CD4-positive, CD25-positive, alpha-beta regulatory T cell (primary cell): ENCODE measurements around the gene SKIL. TPM values are rescaled to one million over a fixed set of nuclear protein-coding genes. Genes with fewer than 3 reads are reported as not detected.
A peak's percentile ranks its signal among the peaks of the same experiment; 100 is the strongest.

Experiments used
- ATAC-seq, 2 donors: fragments of 150-1000 bp; cut with Tn5 transposase; one replicate each; pipeline ENCODE4 v1.10.0; 2021; ENCODE audit warnings: low read depth in 2 of 2, moderate number of reproducible peaks in 2 of 2, moderate library complexity in 1 of 2
- DNase-seq, 3 donors: peaks; one replicate each; pipeline versions ENCODE4 v3.0.0 to v3.0.0-alpha.2; 2012 to 2022; ENCODE audit warnings: mixed read lengths in 1 of 3
- H3K27ac ChIP-seq: one replicate; pipeline ENCODE4 v1.7.0; 2013; ENCODE audit warnings: mild to moderate bottlenecking, low read length; ENCODE audit not compliant: insufficient read depth, poor library complexity, severe bottlenecking
- H3K27me3 ChIP-seq: one replicate; pipeline ENCODE4 v1.7.0; 2013; ENCODE audit warnings: low read length; ENCODE audit not compliant: control insufficient read depth, insufficient read depth
- H3K36me3 ChIP-seq: one replicate; pipeline ENCODE4 v1.7.0; 2013; ENCODE audit warnings: mild to moderate bottlenecking, low read length, moderate library complexity; ENCODE audit not compliant: control insufficient read depth, insufficient read depth
- H3K4me1 ChIP-seq: 2 replicates; pipeline ENCODE4 v1.7.0; 2013; ENCODE audit warnings: mild to moderate bottlenecking, low read length; ENCODE audit not compliant: insufficient read depth, control insufficient read depth, poor library complexity, severe bottlenecking
- H3K4me3 ChIP-seq: one replicate; pipeline ENCODE4 v1.7.0; 2013; ENCODE audit warnings: low read depth, mild to moderate bottlenecking, low read length, moderate library complexity
- H3K9me3 ChIP-seq, 2 experiments: 1 replicate in 1 of 2; 2 replicates in 1 of 2; pipeline ENCODE4 v1.7.0; 2013; ENCODE audit warnings: low read length in 2 of 2, mild to moderate bottlenecking in 1 of 2, moderate library complexity in 1 of 2; ENCODE audit not compliant: control insufficient read depth in 2 of 2
- H3K27ac Mint-ChIP-seq, 3 donors: one replicate each; pipeline ENCODE4 v1.8.0; 2020 to 2022; ENCODE audit warnings: mild to moderate bottlenecking in 3 of 3, mixed read lengths in 3 of 3, moderate library complexity in 2 of 3
- H3K27me3 Mint-ChIP-seq: one replicate; pipeline ENCODE4 v1.8.0; 2022; ENCODE audit warnings: mild to moderate bottlenecking, mixed read lengths
- H3K36me3 Mint-ChIP-seq: one replicate; pipeline ENCODE4 v1.8.0; 2020; ENCODE audit warnings: mixed read lengths
- H3K4me1 Mint-ChIP-seq, 4 donors: one replicate each; pipeline ENCODE4 v1.8.0; 2020 to 2022; ENCODE audit warnings: mixed read lengths in 4 of 4, mild to moderate bottlenecking in 1 of 4
- H3K4me3 Mint-ChIP-seq, 4 donors: one replicate each; pipeline ENCODE4 v1.8.0; 2020 to 2022; ENCODE audit warnings: mild to moderate bottlenecking in 4 of 4, mixed read lengths in 4 of 4, moderate library complexity in 3 of 4
- H3K9me3 Mint-ChIP-seq, 7 donors: one replicate each; pipeline ENCODE4 v1.8.0; 2020 to 2022; ENCODE audit warnings: mixed read lengths in 7 of 7, mild to moderate bottlenecking in 3 of 7, moderate library complexity in 2 of 7
- polyA plus RNA-seq, 4 donors: library from polyadenylated mRNA; unstranded; fragments of 300-500 nt; fragmentation: Illumina TruSeq; gene quantifications; one replicate each; pipeline ENCODE4 v1.2.3, GENCODE V29; 2021
- total RNA-seq: library from RNA; stranded (reverse); gene quantifications from one replicate; pipeline ENCODE4 v1.2.3, GENCODE V29; 2022

The SKIL gene
- total and polyA plus RNA-seq, 5 donors from 2014 or later: 2.0 to 50.4 (median 3.8) TPM

DNA sequence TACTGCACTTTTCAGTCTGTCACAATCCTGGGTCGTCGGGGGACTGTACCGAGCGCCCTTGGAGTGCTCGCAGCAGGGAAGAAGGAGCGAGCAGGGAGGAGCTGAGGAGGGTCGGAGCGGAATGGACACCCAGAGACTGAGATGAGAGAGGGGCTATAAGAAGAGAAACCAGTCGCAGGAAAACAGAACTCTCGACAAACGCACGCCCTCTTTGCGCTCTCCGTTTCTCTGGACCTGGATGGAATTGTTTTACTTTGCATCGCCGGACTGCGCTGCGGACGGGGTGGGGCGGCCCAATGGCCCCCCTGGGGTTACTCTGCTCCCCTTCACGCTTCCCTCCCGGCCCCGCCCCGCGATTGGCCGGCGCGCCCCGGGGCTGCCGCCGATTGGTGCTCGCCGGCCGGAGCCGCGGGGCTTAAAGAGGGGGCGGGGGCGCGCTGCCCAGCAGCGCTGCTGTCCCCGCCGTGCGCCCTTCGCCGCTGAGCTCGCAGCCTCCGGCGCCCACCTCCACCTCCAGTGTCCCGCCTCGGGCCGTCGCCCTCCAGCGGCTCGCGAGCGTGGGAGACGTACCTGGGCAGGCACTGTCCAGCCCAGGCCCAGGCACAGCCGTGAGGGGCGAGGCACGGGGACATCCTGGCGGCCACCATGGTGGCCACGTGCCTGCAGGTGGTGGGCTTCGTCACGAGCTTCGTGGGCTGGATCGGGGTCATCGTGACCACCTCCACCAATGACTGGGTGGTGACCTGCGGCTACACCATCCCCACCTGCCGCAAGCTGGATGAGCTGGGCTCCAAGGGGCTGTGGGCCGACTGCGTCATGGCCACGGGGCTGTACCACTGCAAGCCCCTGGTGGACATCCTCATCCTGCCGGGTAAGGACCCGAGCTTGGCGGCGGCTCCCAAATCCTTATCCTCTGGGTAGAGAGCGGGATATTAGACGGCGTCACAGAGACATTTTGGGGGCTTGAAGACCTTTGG is 61.2 kb downstream of the SKIL start, which contains the start of gene CLDN11:
Gene CLDN11, plus strand, starts transcription at position 447 of the 977 bp plus-strand sequence. Its CDS starts 199 bp downstream, at position 646.
- H3K4me3 Mint-ChIP-seq: peak within 1 kb of the TSS; percentile 59 to 87 (median 63)
- H3K36me3 Mint-ChIP-seq: no peaks in the 10 kb centered on the region
- DNase-seq: no peak
- H3K4me1 Mint-ChIP-seq: peaks cover 0 to 15% (median 9%) of the 10 kb centered on the region in 4 donors
- H3K9me3 ChIP-seq: no peaks in the 10 kb centered on the region
- no peaks in the 10 kb centered on the region for H3K9me3 Mint-ChIP-seq
- H3K36me3 ChIP-seq: no peaks in the 10 kb centered on the region
- no peak for ATAC-seq
- H3K27me3 ChIP-seq: peaks cover 21% of the 10 kb centered on the region
- peaks cover 15% of the 10 kb centered on the region for H3K4me1 ChIP-seq
- H3K27me3 Mint-ChIP-seq: peaks cover 42% of the 10 kb centered on the region
- H3K27ac Mint-ChIP-seq: no peak within 1 kb of the TSS
- H3K27ac ChIP-seq: no peak within 1 kb of the TSS
- no peak within 1 kb of the TSS for H3K4me3 ChIP-seq

DNA sequence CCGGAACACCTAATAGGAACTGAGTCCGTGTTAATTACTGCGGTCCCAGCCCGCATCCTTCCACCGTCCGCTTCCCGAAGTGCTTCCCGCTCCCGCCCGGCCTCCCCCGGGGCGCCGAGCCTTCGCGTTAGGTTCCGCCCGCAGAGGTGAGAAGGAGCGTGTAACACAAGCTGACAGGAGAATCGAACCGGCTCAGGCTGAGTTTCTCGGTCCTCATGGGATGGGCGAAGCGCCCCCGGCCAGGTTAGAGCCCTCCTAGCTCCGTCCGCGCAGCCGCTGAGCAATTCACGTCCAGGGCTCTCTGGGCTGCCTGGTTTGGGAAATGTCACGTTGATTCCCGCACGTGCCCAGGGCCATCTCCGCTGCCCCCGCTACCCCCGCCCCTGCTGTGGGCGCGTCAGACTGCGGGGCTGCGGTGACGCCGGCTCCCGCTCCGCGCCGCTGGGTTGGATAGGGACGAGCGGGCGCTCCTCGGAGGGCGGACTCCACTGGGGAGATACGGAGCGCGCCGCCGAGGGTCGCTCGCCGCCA is 62.1 kb downstream of the SKIL start:
- Mint-ChIP-seq H3K4me1 (peaks cover 0 to 15% (median 6%) of the 10 kb centered on the region in 4 donors), H3K27me3 (peaks cover 42% of the 10 kb centered on the region), H3K27ac (no peak overlapping the region), H3K36me3 (no peaks in the 10 kb centered on the region), H3K9me3 (no peaks in the 10 kb centered on the region), H3K4me3 (peak overlapping the region in 2 of 4 donors; percentile 33 to 61)
- Histone ChIP-seq H3K27ac (no peak overlapping the region), H3K4me3 (no peak overlapping the region), H3K9me3 (no peaks in the 10 kb centered on the region), H3K27me3 (peaks cover 21% of the 10 kb centered on the region), H3K36me3 (no peaks in the 10 kb centered on the region), H3K4me1 (peaks cover 15% of the 10 kb centered on the region)
- ATAC-seq (no peak), DNase-seq (no peak)

DNA sequence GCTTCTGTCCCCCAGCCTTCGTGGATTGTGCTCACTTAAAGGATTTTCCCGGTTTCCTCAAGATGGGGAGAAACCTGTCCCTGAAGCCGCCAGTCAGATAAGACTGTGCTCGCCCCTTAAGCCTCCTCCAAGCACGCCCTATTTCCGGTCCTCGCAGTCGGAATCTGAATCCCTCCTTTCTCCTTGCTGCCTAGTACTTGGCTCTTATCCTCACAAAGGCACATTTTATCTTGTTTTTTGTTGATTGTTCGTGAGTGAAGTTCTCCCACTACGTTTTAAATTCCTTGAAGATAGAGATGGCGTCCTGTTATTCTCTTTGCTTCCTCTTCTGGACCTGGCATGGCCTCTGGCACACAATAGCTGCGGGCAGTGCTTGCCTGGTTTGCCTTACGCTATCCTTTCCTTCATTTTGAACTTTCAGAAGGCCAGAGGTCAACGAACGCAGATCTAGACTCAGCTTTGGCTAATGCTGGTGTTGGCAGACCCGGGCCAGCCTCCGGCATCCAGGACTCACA is 62.8 kb downstream of the SKIL start:
- H3K9me3 ChIP-seq: no peaks in the 10 kb centered on the region
- DNase-seq (no peak), ATAC-seq (no peak)
- no peaks in the 10 kb centered on the region for H3K36me3 ChIP-seq
- Mint-ChIP-seq H3K27me3 (peaks cover 42% of the 10 kb centered on the region), H3K9me3 (no peaks in the 10 kb centered on the region), H3K4me1 (peaks cover 0 to 15% (median 6%) of the 10 kb centered on the region in 4 donors), H3K27ac (no peak overlapping the region), H3K4me3 (peak overlapping the region in 2 of 4 donors; percentile 15 to 26), H3K36me3 (no peaks in the 10 kb centered on the region)
- H3K27me3 ChIP-seq: peaks cover 21% of the 10 kb centered on the region
- no peak overlapping the region for H3K27ac ChIP-seq
- H3K4me1 ChIP-seq: peaks cover 15% of the 10 kb centered on the region
- H3K4me3 ChIP-seq: no peak overlapping the region

DNA sequence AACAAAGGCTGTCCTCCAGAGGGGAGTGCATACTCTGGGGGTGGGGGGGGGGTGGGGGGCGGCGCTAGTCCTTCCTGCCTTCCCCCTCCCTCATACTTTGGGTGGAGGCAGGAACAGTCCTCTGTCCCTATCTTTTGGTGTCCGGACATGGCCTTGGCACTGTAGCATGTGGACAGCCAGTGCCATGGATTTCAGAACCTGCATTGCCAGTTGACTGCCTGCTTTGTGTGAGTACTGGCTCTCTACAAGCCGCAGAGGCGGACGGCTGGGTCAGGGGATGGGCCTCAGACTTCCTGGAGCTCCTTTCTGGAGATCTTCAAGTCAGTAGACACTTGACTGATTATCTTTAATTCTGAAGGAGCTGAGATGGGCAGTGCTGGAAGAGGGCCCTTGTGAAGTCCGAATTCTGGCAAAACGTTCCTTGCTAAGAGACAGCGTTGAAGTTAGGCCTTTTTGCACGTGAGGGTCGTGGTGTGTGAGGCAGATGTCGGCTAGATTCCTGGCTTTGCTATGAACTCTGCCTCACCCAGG is 63.7 kb downstream of the SKIL start:
- Histone ChIP-seq H3K4me3 (no peak overlapping the region), H3K4me1 (peaks cover 15% of the 10 kb centered on the region), H3K36me3 (no peaks in the 10 kb centered on the region), H3K27ac (no peak overlapping the region), H3K27me3 (peaks cover 21% of the 10 kb centered on the region), H3K9me3 (no peaks in the 10 kb centered on the region)
- no peak overlapping the region for H3K27ac Mint-ChIP-seq
- DNase-seq: no peak
- H3K36me3 Mint-ChIP-seq: no peaks in the 10 kb centered on the region
- no peak for ATAC-seq
- H3K4me3 Mint-ChIP-seq: no peak overlapping the region
- H3K4me1 Mint-ChIP-seq: peaks cover 0 to 15% (median 6%) of the 10 kb centered on the region in 4 donors
- no peaks in the 10 kb centered on the region for H3K9me3 Mint-ChIP-seq
- H3K27me3 Mint-ChIP-seq: peaks cover 40% of the 10 kb centered on the region

DNA sequence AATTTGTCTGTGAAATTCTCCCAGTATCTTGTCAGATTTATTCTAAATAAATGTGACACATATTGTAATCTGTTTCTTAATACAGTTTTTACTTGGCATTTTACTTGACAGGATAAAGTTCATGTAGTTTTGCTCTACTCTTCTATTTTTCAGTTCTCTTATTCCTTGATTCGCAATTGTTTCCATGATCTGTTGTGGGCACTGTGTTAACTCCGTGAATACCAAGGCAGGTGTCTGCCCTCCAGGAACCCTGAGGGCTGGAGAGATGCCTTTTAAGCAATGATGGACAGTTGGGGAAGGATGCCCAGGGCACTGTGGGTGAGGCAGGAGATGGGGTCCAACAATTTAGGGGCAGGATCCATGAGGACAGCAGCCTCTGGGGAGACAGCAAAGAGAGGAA is 64.2 kb downstream of the SKIL start:
- no peak for ATAC-seq
- no peak for DNase-seq
- Histone ChIP-seq H3K9me3 (no peaks in the 10 kb centered on the region), H3K36me3 (no peaks in the 10 kb centered on the region), H3K4me3 (no peak overlapping the region), H3K27ac (no peak overlapping the region), H3K4me1 (peaks cover 15% of the 10 kb centered on the region), H3K27me3 (peaks cover 21% of the 10 kb centered on the region)
- H3K27me3 Mint-ChIP-seq: peaks cover 34% of the 10 kb centered on the region
- H3K27ac Mint-ChIP-seq: no peak overlapping the region
- no peak overlapping the region for H3K4me3 Mint-ChIP-seq
- H3K36me3 Mint-ChIP-seq: no peaks in the 10 kb centered on the region
- peaks cover 0 to 15% (median 6%) of the 10 kb centered on the region in 4 donors for H3K4me1 Mint-ChIP-seq
- H3K9me3 Mint-ChIP-seq: no peaks in the 10 kb centered on the region

DNA sequence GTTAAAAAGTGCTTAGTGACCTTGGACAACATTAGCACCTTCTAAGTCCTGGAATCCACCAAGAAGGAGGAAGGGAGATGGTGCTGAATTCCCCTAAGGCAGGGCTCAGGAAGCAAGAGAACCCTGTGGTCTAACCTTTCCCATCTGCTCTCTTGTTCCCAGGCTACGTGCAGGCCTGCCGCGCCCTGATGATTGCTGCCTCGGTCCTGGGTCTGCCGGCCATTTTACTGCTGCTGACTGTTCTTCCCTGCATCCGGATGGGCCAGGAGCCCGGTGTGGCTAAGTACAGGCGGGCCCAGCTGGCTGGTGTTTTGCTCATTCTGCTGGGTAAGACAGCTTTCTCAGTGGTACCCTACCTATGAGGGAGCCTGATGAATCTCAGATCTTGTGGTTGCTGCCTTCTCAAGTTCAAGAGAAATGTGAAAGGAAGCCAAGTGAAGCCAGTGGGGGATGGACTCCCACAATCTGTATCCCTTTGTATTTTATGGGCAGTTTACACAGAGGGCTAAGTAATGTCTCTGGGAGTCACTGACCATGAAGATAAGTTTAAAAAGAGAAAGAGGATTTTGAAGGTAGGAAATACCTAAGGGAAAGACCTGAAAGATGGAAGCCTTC is 65.6 kb downstream of the SKIL start:
- peaks cover 0 to 12% (median 6%) of the 10 kb centered on the region in 4 donors for H3K4me1 Mint-ChIP-seq
- H3K27me3 ChIP-seq: peaks cover 11% of the 10 kb centered on the region
- H3K36me3 ChIP-seq: no peaks in the 10 kb centered on the region
- no peaks in the 10 kb centered on the region for H3K9me3 ChIP-seq
- no peak overlapping the region for H3K4me3 ChIP-seq
- H3K9me3 Mint-ChIP-seq: no peaks in the 10 kb centered on the region
- peaks cover 15% of the 10 kb centered on the region for H3K4me1 ChIP-seq
- no peak overlapping the region for H3K27ac Mint-ChIP-seq
- DNase-seq (no peak), ATAC-seq (no peak)
- H3K36me3 Mint-ChIP-seq: no peaks in the 10 kb centered on the region
- peaks cover 30% of the 10 kb centered on the region for H3K27me3 Mint-ChIP-seq
- H3K4me3 Mint-ChIP-seq: no peak overlapping the region
- H3K27ac ChIP-seq: no peak overlapping the region

DNA sequence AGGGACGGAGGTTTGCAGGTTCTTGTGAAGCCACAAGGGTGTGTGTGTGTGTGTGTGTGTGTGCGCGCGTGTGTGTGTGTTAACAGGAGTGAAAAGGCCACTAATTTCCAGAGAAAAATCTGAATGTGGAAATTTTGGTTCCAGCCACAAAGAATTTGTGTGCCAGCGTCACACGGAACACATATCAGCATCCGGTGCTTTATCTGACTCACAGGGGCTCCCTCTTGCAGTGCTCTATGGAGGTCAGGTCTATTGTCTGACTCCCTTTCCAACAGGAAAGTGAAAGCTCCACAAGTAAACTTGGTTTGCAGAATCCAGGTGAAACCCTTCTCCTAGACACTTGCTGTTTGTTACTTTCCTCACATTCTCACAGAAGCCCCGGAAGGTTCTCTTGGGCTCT is 67.4 kb downstream of the SKIL start:
- no peak overlapping the region for H3K27ac ChIP-seq
- ATAC-seq (no peak), DNase-seq (no peak)
- Mint-ChIP-seq H3K4me1 (peaks cover 0 to 11% (median 8%) of the 10 kb centered on the region in 4 donors), H3K27ac (no peak overlapping the region), H3K36me3 (no peaks in the 10 kb centered on the region), H3K9me3 (no peaks in the 10 kb centered on the region), H3K27me3 (peaks cover 25% of the 10 kb centered on the region), H3K4me3 (no peak overlapping the region)
- H3K4me3 ChIP-seq: no peak overlapping the region
- no peaks in the 10 kb centered on the region for H3K36me3 ChIP-seq
- H3K9me3 ChIP-seq: no peaks in the 10 kb centered on the region
- H3K27me3 ChIP-seq: peaks cover 7% of the 10 kb centered on the region
- peaks cover 1% of the 10 kb centered on the region for H3K4me1 ChIP-seq
